Mesendoderm (in vitro differentiated cells): ENCODE measurements around the gene TMPRSS11F.
A peak's percentile ranks its signal among the peaks of the same experiment; 100 is the strongest.

Experiments used
- DNase-seq: peaks from one replicate; pipeline ENCODE4 v3.0.0; 2013
- H2AK5ac ChIP-seq: 2 replicates; pipeline ENCODE4 v1.6.1; 2013; ENCODE audit warnings: low read length, inconsistent platforms
- H2BK120ac ChIP-seq: 2 replicates; pipeline ENCODE4 v1.6.1; 2013; ENCODE audit warnings: low read depth, mild to moderate bottlenecking, low read length, moderate library complexity, mixed read lengths
- H2BK15ac ChIP-seq: replicated peaks from 2 replicates; pipeline ENCODE4 v1.6.1; 2013; ENCODE audit warnings: low read depth, mild to moderate bottlenecking, moderate library complexity
- H2BK5ac ChIP-seq: 2 replicates; pipeline ENCODE4 v1.6.1; 2013; ENCODE audit warnings: low read length, inconsistent platforms
- H3K18ac ChIP-seq: 2 replicates; pipeline ENCODE4 v1.6.1; 2013; ENCODE audit warnings: mild to moderate bottlenecking, low read length, mixed read lengths
- H3K23ac ChIP-seq: one replicate; pipeline ENCODE4 v1.6.1; 2013; ENCODE audit warnings: low read length
- H3K27ac ChIP-seq: 2 replicates; pipeline ENCODE4 v1.5.1; 2013; ENCODE audit warnings: low read depth, mild to moderate bottlenecking, inconsistent platforms, low read length, moderate library complexity
- H3K27me3 ChIP-seq: 2 replicates; pipeline ENCODE4 v1.6.1; 2013; ENCODE audit warnings: low read length, control low read depth, mild to moderate bottlenecking, inconsistent platforms; ENCODE audit not compliant: insufficient read depth, poor library complexity
- H3K36me3 ChIP-seq: 2 replicates; pipeline ENCODE4 v1.6.1; 2013; ENCODE audit warnings: low read length, inconsistent platforms; ENCODE audit not compliant: control insufficient read depth, insufficient read depth
- H3K4ac ChIP-seq: one replicate; pipeline ENCODE4 v1.6.1; 2013; ENCODE audit warnings: low read depth, mild to moderate bottlenecking, low read length, moderate library complexity
- H3K4me1 ChIP-seq: 2 replicates; pipeline ENCODE4 v1.6.1; 2013; ENCODE audit warnings: low read depth, low read length, inconsistent platforms; ENCODE audit not compliant: control insufficient read depth
- H3K4me2 ChIP-seq: 2 replicates; pipeline ENCODE4 v1.6.1; 2013; ENCODE audit warnings: low read length
- H3K4me3 ChIP-seq: 2 replicates; pipeline ENCODE4 v1.5.1; 2013; ENCODE audit warnings: mild to moderate bottlenecking, low read length
- H3K56ac ChIP-seq: one replicate; pipeline ENCODE4 v1.6.1; 2013; ENCODE audit warnings: low read length
- H3K79me1 ChIP-seq: 2 replicates; pipeline ENCODE4 v1.6.1; 2013; ENCODE audit warnings: low read length, inconsistent platforms
- H3K79me2 ChIP-seq: 2 replicates; pipeline ENCODE4 v1.6.1; 2013; ENCODE audit warnings: mild to moderate bottlenecking, low read length; ENCODE audit not compliant: control insufficient read depth, insufficient read depth
- H3K9ac ChIP-seq: 2 replicates; pipeline ENCODE4 v1.6.1; 2013; ENCODE audit warnings: low read length, inconsistent platforms
- H4K5ac ChIP-seq: one replicate; pipeline ENCODE4 v1.6.1; 2013; ENCODE audit warnings: low read length
- H4K8ac ChIP-seq: one replicate; pipeline ENCODE4 v1.6.1; 2013; ENCODE audit warnings: low read depth, mild to moderate bottlenecking, control low read depth, low read length, moderate library complexity
- WGBS: extraction: QIAGEN DNeasy Blood & Tissue Kit; methylation state at CpG from one replicate; pipeline ENCODE4 v1.1.7; 2013; ENCODE audit warnings: low lambda C conversion rate, missing lambda C conversion rate; ENCODE audit not compliant: insufficient coverage; ENCODE audit errors: extremely low coverage; 5-methylcytosine and 5-hydroxymethylcytosine counted together

TMPRSS11F gene

DNA sequence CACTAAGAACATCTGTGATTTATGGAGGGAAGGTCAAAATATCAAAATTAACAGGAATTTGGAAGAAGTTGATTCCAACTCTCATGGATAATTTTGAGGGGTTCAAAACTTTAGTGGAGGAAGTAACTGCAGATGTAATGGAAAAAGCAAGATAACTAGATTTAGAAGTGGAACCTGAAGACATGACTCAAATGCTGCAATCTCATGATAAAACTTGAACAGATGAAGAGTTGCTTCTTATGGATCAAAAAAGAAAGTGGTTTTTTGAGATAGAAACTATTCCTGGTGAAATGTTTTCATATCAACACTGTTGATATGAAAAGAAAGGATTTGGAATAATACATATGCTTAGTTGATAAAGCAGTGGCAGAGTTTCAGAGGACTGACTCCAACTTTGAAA, 9.7 kb downstream of the TMPRSS11F start:
- Histone ChIP-seq H3K36me3 (no peaks in the 10 kb centered on the region), H3K27me3 (no peaks in the 10 kb centered on the region), H2AK5ac (no peak overlapping the region), H3K79me2 (no peaks in the 10 kb centered on the region), H3K4me3 (no peak overlapping the region), H2BK5ac (no peak overlapping the region), H2BK120ac (no peak overlapping the region), H4K5ac (no peak overlapping the region), H3K23ac (no peak overlapping the region), H3K56ac (no peak overlapping the region), H3K79me1 (no peaks in the 10 kb centered on the region), H3K4me2 (no peak overlapping the region), H3K27ac (no peak overlapping the region), H3K9ac (no peak overlapping the region), H4K8ac (no peak overlapping the region), H2BK15ac (no peak overlapping the region), H3K4me1 (no peaks in the 10 kb centered on the region), H3K4ac (no peak overlapping the region), H3K18ac (no peak overlapping the region)
- DNase-seq, result no peak

- no peak overlapping the region for H3K4me3 ChIP-seq
- no peaks in the 10 kb centered on the region for H3K27me3 ChIP-seq
- no peak for DNase-seq
- H3K79me1 ChIP-seq, result no peaks in the 10 kb centered on the region
- no peak overlapping the region for H2BK5ac ChIP-seq
- no peak overlapping the region for H3K27ac ChIP-seq
- no peak overlapping the region for H2AK5ac ChIP-seq
- WGBS, result no CpG with 5 or more reads among the region's 1 CpG
- H3K4me1 ChIP-seq, result no peaks in the 10 kb centered on the region
- H2BK15ac ChIP-seq, result no peak overlapping the region
- no peak overlapping the region for H3K4me2 ChIP-seq
- no peak overlapping the region for H4K5ac ChIP-seq
- no peaks in the 10 kb centered on the region for H3K79me2 ChIP-seq
- H3K36me3 ChIP-seq, result no peaks in the 10 kb centered on the region
- H3K23ac ChIP-seq, result no peak overlapping the region
- H3K56ac ChIP-seq, result no peak overlapping the region
- no peak overlapping the region for H3K18ac ChIP-seq
- no peak overlapping the region for H4K8ac ChIP-seq
- no peak overlapping the region for H2BK120ac ChIP-seq
- H3K9ac ChIP-seq, result no peak overlapping the region
- H3K4ac ChIP-seq, result no peak overlapping the region
These were observed 19.2 kb downstream of the TMPRSS11F start for GRCh38 chr4:68110441-68110840.

- H3K79me2 ChIP-seq, result no peaks in the 10 kb centered on the region
- no peak overlapping the region for H4K8ac ChIP-seq
These were observed 19.8 kb downstream of the TMPRSS11F start for GRCh38 chr4:68109868-68110267.

DNA sequence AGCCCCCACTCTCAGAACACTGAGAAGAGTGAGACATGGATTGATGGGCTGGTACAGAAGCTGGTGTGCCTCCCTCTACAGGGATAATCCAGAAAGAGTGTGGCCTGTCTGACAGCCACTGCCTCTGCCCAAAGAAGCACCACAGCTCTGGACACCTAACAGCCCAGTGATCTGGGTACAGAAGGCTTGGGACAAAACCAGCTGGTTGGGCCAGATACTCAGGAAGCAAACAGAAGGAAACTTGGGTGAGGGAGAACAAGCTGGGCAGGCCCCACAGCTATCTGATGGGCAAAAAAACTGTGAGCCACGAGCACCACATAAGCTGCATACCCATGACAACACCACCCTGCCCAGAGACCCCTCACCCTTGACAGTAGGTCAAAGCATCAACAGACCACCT, 46.9 kb downstream of the TMPRSS11F start:
- H3K4me1 ChIP-seq, result no peaks in the 10 kb centered on the region
- H3K79me1 ChIP-seq, result no peaks in the 10 kb centered on the region
- H2BK5ac ChIP-seq, result no peak overlapping the region
- no peak overlapping the region for H2BK15ac ChIP-seq
- no peak overlapping the region for H3K4ac ChIP-seq
- no peak for DNase-seq
- no peak overlapping the region for H2BK120ac ChIP-seq
- no peak overlapping the region for H4K5ac ChIP-seq
- no peak overlapping the region for H3K27ac ChIP-seq
- no peaks in the 10 kb centered on the region for H3K79me2 ChIP-seq
- H3K36me3 ChIP-seq, result no peaks in the 10 kb centered on the region
- H3K4me2 ChIP-seq, result no peak overlapping the region
- no peak overlapping the region for H3K4me3 ChIP-seq
- WGBS, result no CpG with 5 or more reads among the region's 1 CpG
- H3K23ac ChIP-seq, result no peak overlapping the region
- no peak overlapping the region for H3K56ac ChIP-seq
- H3K18ac ChIP-seq, result no peak overlapping the region
- no peak overlapping the region for H3K9ac ChIP-seq
- H4K8ac ChIP-seq, result no peak overlapping the region
- no peak overlapping the region for H2AK5ac ChIP-seq
- no peaks in the 10 kb centered on the region for H3K27me3 ChIP-seq

More at GRCh38 chr4:68109868-68110267, 19.8 kb downstream of the TMPRSS11F start:
- Histone ChIP-seq H2AK5ac (no peak overlapping the region), H3K4me1 (no peaks in the 10 kb centered on the region), H3K4me2 (no peak overlapping the region), H3K36me3 (no peaks in the 10 kb centered on the region), H3K18ac (no peak overlapping the region), H3K23ac (no peak overlapping the region), H2BK120ac (no peak overlapping the region), H3K56ac (no peak overlapping the region), H3K9ac (no peak overlapping the region), H2BK15ac (no peak overlapping the region), H3K4ac (no peak overlapping the region), H3K27ac (no peak overlapping the region), H4K5ac (no peak overlapping the region), H3K27me3 (no peaks in the 10 kb centered on the region), H2BK5ac (no peak overlapping the region), H3K79me1 (no peaks in the 10 kb centered on the region), H3K4me3 (no peak overlapping the region)
- no CpG with 5 or more reads among the region's 1 CpG for WGBS
- no peak for DNase-seq

- H3K4me1 ChIP-seq, result no peaks in the 10 kb centered on the region
- no peak overlapping the region for H2BK120ac ChIP-seq
- no peak overlapping the region for H4K8ac ChIP-seq
- no peaks in the 10 kb centered on the region for H3K27me3 ChIP-seq
- no peak overlapping the region for H3K27ac ChIP-seq
- no peak overlapping the region for H2BK5ac ChIP-seq
- H2BK15ac ChIP-seq, result no peak overlapping the region
- no peaks in the 10 kb centered on the region for H3K36me3 ChIP-seq
- H3K4ac ChIP-seq, result no peak overlapping the region
- H4K5ac ChIP-seq, result no peak overlapping the region
- H3K56ac ChIP-seq, result no peak overlapping the region
- H3K4me3 ChIP-seq, result no peak overlapping the region
- no peak overlapping the region for H3K23ac ChIP-seq
- no peaks in the 10 kb centered on the region for H3K79me1 ChIP-seq
- H3K18ac ChIP-seq, result no peak overlapping the region
- DNase-seq, result peak; percentile 48
- H2AK5ac ChIP-seq, result no peak overlapping the region
- H3K9ac ChIP-seq, result no peak overlapping the region
- no peak overlapping the region for H3K4me2 ChIP-seq
- no peaks in the 10 kb centered on the region for H3K79me2 ChIP-seq
These were observed 49.7 kb downstream of the TMPRSS11F start for GRCh38 chr4:68079928-68080327.

DNA sequence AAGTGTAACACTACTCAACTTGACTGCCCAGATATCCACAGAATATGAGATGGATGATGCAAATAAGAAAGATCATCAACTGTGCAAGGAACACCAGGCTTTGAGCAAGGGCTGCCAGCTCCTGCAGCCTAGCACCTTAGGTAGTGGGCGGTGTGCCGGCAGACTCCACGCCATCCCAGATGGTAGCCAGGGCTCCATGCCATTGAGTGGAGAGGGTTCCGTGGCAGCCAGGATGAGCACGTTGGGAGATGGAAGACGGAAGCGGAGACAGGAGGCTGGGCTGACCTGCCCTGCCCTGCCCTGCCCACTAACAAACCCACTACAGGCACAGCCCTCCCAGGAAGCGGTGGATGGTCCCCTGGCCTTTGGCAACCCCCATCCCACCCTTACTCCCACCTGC, 51.9 kb downstream of the TMPRSS11F start:
- H3K79me2 ChIP-seq, result no peaks in the 10 kb centered on the region
- no peak overlapping the region for H3K4ac ChIP-seq
- no peak overlapping the region for H2BK5ac ChIP-seq
- no peak overlapping the region for H3K4me3 ChIP-seq
- H3K27ac ChIP-seq, result no peak overlapping the region
- H2AK5ac ChIP-seq, result no peak overlapping the region
- H3K18ac ChIP-seq, result no peak overlapping the region
- no CpG with 5 or more reads among the region's 8 CpGs for WGBS
- no peak overlapping the region for H3K4me2 ChIP-seq
- H4K8ac ChIP-seq, result no peak overlapping the region
- no peaks in the 10 kb centered on the region for H3K36me3 ChIP-seq
- H3K4me1 ChIP-seq, result no peaks in the 10 kb centered on the region
- no peak overlapping the region for H4K5ac ChIP-seq
- no peak overlapping the region for H2BK120ac ChIP-seq
- H3K27me3 ChIP-seq, result no peaks in the 10 kb centered on the region
- no peak for DNase-seq
- no peak overlapping the region for H3K9ac ChIP-seq
- no peak overlapping the region for H3K56ac ChIP-seq
- no peak overlapping the region for H3K23ac ChIP-seq
- H2BK15ac ChIP-seq, result no peak overlapping the region
- H3K79me1 ChIP-seq, result no peaks in the 10 kb centered on the region
